Measurements from ENCODE around the gene DNMT3A. TPM values are rescaled to one million over a fixed set of nuclear protein-coding genes. Genes with fewer than 3 reads are reported as not detected.

Gene DNMT3A
- total and polyA plus RNA-seq, 10 donors, result 9.0 to 64.6 (median 33.2) TPM

DNA sequence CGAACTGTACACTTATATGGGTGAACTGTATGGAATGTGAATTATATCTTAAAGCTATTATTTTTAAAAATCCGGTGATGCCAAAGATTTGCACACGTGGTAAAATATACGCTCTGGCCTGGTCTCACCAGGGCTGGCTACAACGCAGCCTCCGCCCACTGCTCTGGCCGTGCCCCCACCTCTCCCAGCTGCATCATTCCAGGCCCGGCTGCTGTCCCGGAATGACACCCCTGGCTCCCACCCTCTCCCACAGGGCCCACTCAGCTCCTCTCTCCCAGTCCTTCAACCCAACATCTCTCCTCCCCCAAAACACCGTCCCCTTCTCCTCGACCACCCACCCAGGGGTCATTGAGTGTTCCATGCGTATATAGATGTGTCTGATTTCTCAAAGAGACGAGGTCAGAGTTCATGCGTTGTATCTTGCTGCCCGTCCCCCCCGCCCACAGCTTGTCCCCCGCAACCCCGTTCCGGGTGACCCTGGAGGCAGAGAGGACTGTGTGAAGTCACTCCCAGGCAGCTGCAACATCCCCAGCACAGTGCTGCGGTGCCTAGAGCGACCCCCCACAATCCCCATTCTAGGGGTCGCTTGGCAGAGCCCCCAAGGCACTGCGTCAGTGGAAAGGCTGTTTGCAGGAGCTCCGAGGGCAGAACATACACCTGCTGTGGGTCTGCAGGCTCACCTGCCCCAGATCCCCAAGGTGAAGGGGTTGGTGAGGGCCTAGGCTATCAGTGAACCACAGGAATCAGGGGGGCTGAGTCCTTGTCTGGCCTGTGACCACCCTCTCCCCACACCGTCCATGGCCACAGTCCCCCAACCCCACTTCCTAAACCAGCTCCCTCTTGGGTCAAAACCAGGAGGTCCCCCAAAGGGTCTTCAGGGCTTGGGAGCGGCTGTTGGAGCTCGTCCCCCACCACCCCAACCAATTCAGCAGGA, 13.3 kb downstream of the DNMT3A start:
- H3K9me3 ChIP-seq, result peaks cover 6 to 17% (median 15%) of the 10 kb centered on the region in 8 donors
- intact Hi-C loops (cut with DNase I; ENCODE audit: low total_unique reads), result no loop called here
- peaks cover 0 to 60% (median 17%) of the 10 kb centered on the region in 6 donors for H3K4me1 ChIP-seq
- no peak overlapping the region for H3K27ac ChIP-seq
- 84 to 93% (median 92%) methylated on average over 27 of the region's 27 CpGs for WGBS, 5 donors
- no peaks in the 10 kb centered on the region for H3K27me3 ChIP-seq (replicated peaks in 1 of 7)
- TF ChIP-seq POLR2AphosphoS5 (IDR thresholded peaks at IDR 0.05) (no peak), POLR2A (IDR thresholded peaks at IDR 0.05) (no peak)
- TF ChIP-seq, protein P1, sequence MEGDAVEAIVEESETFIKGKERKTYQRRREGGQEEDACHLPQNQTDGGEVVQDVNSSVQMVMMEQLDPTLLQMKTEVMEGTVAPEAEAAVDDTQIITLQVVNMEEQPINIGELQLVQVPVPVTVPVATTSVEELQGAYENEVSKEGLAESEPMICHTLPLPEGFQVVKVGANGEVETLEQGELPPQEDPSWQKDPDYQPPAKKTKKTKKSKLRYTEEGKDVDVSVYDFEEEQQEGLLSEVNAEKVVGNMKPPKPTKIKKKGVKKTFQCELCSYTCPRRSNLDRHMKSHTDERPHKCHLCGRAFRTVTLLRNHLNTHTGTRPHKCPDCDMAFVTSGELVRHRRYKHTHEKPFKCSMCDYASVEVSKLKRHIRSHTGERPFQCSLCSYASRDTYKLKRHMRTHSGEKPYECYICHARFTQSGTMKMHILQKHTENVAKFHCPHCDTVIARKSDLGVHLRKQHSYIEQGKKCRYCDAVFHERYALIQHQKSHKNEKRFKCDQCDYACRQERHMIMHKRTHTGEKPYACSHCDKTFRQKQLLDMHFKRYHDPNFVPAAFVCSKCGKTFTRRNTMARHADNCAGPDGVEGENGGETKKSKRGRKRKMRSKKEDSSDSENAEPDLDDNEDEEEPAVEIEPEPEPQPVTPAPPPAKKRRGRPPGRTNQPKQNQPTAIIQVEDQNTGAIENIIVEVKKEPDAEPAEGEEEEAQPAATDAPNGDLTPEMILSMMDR (IDR thresholded peaks at IDR 0.05 in 8 of 11, conservative IDR thresholded peaks at IDR 0.05 in 3 of 11), result no peak
- DNase-seq, result peak; percentile 51
- no peak overlapping the region for H3K4me3 ChIP-seq
- peaks cover 0 to 21% (median 12%) of the 10 kb centered on the region in 6 donors for H3K36me3 ChIP-seq

DNA sequence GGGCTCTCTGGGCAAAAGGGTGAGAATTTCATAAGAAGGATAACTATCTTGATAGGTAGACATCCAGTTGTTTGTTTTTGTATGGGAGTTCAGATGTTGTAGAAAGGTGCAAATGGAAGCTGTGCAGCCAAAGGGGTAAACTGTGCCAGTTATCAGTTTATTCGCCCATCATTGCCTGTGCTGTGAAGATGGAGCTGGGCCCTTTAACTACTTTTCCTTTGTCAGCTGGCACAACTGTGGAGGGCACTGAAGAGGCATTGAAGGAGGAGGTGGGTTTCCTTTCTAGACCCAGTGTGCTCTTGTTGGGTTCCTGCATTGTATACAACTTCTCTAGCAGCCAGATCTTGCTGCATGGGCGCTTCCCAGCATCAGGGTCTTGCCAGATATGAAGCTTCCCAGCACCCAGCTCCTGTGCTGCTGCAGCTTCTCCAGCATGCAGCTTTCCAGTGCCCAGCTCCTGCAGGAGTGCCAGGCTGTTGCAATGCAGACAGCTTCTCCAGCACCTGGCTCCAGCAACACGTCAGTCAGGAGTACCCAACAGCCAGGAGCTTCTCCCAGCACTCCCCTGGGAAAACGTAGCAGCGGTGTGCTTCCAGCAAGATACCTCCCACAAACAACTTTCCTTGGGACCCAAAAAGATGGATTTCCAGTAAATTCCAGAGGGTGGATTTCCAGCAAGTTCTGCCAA, 15.3 kb downstream of the DNMT3A start:
- H3K9me3 ChIP-seq, result peaks cover 6 to 17% (median 15%) of the 10 kb centered on the region in 8 donors
- H3K27ac ChIP-seq, result no peak overlapping the region
- DNase-seq, result no peak
- H3K27me3 ChIP-seq (replicated peaks in 1 of 7), result no peaks in the 10 kb centered on the region
- intact Hi-C loops (cut with DNase I; ENCODE audit: low total_unique reads), result no loop called here
- peaks cover 0 to 21% (median 12%) of the 10 kb centered on the region in 6 donors for H3K36me3 ChIP-seq
- TF ChIP-seq POLR2AphosphoS5 (IDR thresholded peaks at IDR 0.05), result no peak
- TF ChIP-seq POLR2A (IDR thresholded peaks at IDR 0.05), result no peak
- TF ChIP-seq, protein P1 (IDR thresholded peaks at IDR 0.05 in 8 of 11, conservative IDR thresholded peaks at IDR 0.05 in 3 of 11), result no peak
- WGBS, 5 donors, result 94 to 99% (median 97%) methylated on average over 5 of the region's 5 CpGs
- peaks cover 0 to 55% (median 16%) of the 10 kb centered on the region in 6 donors for H3K4me1 ChIP-seq
- no peak overlapping the region for H3K4me3 ChIP-seq

DNA sequence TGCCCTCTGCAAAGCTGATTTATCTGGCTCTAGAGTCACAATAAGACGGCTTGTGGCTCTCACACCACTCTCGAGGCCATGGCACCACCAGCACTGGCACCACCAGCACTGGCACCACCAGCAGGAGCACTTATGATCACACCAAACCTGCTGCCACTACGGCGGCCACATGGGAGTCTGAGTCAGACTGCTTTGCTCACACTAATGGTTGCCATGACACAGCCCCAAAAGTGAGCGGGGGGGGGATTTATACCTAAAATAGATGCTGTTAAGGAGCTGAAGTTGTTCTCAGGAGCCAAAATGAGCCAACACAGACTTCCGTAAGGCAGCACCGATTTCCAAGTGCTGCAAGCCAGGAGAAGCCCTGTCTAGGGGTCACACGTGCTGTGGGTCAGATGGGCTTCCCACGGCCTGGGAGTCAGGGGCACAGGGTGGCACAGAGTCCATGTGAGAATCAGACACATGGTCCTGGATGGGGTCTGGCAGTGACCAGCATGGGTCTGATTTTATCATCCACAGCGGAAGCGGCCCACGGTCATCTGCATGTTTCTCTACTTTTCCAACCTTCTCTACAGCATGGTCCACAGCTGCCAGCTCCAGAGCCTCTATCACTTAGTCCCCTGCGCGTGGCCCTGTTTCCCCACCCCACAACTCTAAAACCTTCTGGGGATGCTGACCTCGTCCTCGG, 16.7 kb downstream of the DNMT3A start:
- Histone ChIP-seq H3K9me3 (peaks cover 6 to 17% (median 15%) of the 10 kb centered on the region in 8 donors), H3K36me3 (peaks cover 0 to 21% (median 12%) of the 10 kb centered on the region in 6 donors), H3K4me1 (peaks cover 0 to 51% (median 9%) of the 10 kb centered on the region in 6 donors), H3K27ac (no peak overlapping the region), H3K4me3 (no peak overlapping the region), H3K27me3 (replicated peaks in 1 of 7) (no peaks in the 10 kb centered on the region)
- TF ChIP-seq POLR2A (IDR thresholded peaks at IDR 0.05), result no peak
- TF ChIP-seq POLR2AphosphoS5 (IDR thresholded peaks at IDR 0.05), result no peak
- TF ChIP-seq, protein P1 (IDR thresholded peaks at IDR 0.05 in 8 of 11, conservative IDR thresholded peaks at IDR 0.05 in 3 of 11), result no peak
- intact Hi-C loops (cut with DNase I; ENCODE audit: low total_unique reads), result no loop called here
- WGBS, 5 donors, result 83 to 91% (median 85%) methylated on average over 14 to 16 of the region's 16 CpGs
- DNase-seq, result no peak
